H1 (cell line): Measurements from ENCODE around the gene GULP1. TPM values are rescaled to one million over a fixed set of nuclear protein-coding genes. Genes with fewer than 3 reads are reported as not detected.

Experiments
- MAFK ChIP-seq: IDR thresholded peaks from 2 replicates; pipeline ENCODE4 v1.6.1; 2012; ENCODE audit warnings: low read depth, mild to moderate bottlenecking, improper control_type of control experiment, low read length
- polyA plus RNA-seq, 7 experiments: library from polyadenylated mRNA; depleted of rRNA in 3 of 7; stranded (reverse) in 5 of 7; unstranded in 2 of 7; fragments of >200 nt in 5 of 7; fragments of 200-250 nt in 2 of 7; gene quantifications; 1 replicate in 5 of 7; 2 replicates in 1 of 7; 4 replicates in 1 of 7; pipeline versions ENCODE4 v1.2.1 to v1.2.3, GENCODE V29; 2011 to 2013; ENCODE audit warnings: missing spikeins in 2 of 7, mixed read lengths in 2 of 7
- total RNA-seq: library from RNA; stranded (reverse); fragmentation: NEBNext Ultra II Directional; extraction: Animal tissue kit (Norgen Biotek cat#: 25700); gene quantifications from 2 replicates; pipeline ENCODE4 v1.2.1, GENCODE V29; 2021
- TF ChIP-seq, protein P1 (sequence below): IDR thresholded peaks from 2 replicates; pipeline ENCODE4 v1.6.1; 2011; ENCODE audit warnings: low read length, improper control_type of control experiment
- TF ChIP-seq, protein P2 (sequence below): IDR thresholded peaks from 2 replicates; pipeline ENCODE4 v1.6.1; 2012; ENCODE audit warnings: inconsistent platforms

The GULP1 gene
- total and polyA plus RNA-seq, 2 of the 8 experiments (the other 6 are each of a cell fraction or from before 2014, with no cell fraction given) = 69.7 to 139 TPM

DNA sequence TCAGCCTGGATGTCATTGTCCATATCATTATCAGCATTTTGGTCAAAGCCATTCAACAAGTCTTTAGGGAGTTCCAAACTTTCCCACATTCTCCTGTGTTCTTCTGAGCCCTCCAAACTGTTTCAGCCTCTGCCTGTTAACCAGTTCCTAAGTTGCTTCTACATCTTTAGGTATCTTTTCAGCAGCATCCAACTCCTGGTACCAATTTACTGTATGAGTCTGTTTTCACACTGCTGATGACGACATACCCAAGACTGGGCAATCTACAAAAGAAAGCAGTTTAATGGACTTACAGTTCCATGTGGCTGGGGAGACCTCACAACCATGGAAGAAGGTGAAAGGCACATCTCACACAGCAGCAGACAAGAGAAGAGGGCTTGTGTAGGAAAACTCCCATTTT lies 94.2 kb downstream of the GULP1 start (continued):
- TF ChIP-seq, protein P1, sequence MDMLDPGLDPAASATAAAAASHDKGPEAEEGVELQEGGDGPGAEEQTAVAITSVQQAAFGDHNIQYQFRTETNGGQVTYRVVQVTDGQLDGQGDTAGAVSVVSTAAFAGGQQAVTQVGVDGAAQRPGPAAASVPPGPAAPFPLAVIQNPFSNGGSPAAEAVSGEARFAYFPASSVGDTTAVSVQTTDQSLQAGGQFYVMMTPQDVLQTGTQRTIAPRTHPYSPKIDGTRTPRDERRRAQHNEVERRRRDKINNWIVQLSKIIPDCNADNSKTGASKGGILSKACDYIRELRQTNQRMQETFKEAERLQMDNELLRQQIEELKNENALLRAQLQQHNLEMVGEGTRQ = no peak
- TF ChIP-seq, protein P2, sequence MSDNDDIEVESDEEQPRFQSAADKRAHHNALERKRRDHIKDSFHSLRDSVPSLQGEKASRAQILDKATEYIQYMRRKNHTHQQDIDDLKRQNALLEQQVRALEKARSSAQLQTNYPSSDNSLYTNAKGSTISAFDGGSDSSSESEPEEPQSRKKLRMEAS = no peak
- TF ChIP-seq MAFK = no peak
- TF ChIP-seq, all 59 proteins: peak for 0
